Measurements from ENCODE around the gene NDNF. TPM values are rescaled to one million over a fixed set of nuclear protein-coding genes. Genes with fewer than 3 reads are reported as not detected.

The NDNF gene
- total and polyA plus RNA-seq, 2 donors (not counting 3 experiments of a cell fraction or from before 2014, with no cell fraction given): not detected

DNA sequence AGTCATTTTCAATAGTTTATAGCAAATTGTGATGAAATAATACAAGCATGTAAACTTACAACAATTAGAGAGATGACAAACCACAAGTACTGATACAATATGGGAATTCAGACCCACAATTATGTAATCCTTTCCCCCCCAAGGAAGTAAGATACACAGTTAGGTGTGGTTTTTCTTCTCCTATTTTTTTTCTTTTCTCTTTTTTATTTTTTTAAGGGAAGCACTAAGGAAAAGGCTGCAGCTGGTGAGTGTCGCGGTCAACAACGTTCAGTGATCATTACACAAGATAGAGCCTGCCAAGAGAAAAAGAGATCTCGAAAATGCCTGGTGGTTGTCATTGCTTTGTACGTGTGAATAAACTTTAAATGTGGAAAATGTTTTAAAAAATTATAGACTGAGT, 9.8 kb downstream of the NDNF start:
- no peaks in the 10 kb centered on the region for H3K36me3 ChIP-seq (ENCODE audit: control insufficient read depth in 2 of 2, extremely low read depth in 1 of 2, insufficient read depth in 2 of 2, low read length in 2 of 2)
- H3K27me3 ChIP-seq (ENCODE audit: control insufficient read depth in 2 of 2, insufficient read depth in 2 of 2, low read length in 2 of 2): peaks cover 0 to 2% of the 10 kb centered on the region in 2 experiments
- H3K9ac ChIP-seq (replicated peaks; ENCODE audit: extremely low read depth, insufficient read depth, low read length): no peak overlapping the region
- POLR2A ChIA-PET: no interaction called here
- H3K27ac ChIP-seq (ENCODE audit: insufficient read depth, low read depth, low read length): no peak overlapping the region
- no peaks in the 10 kb centered on the region for H3K9me3 ChIP-seq (replicated peaks; ENCODE audit: control insufficient read depth, insufficient read depth, low read length)
- H3K79me2 ChIP-seq (ENCODE audit: control insufficient read depth, insufficient read depth, low read length): no peaks in the 10 kb centered on the region
- no TSS peak for BruUV-seq (replicated peaks)
- H4K20me1 ChIP-seq (replicated peaks; ENCODE audit: control insufficient read depth, extremely low read depth, insufficient read depth, low read length): no peaks in the 10 kb centered on the region
- no peaks in the 10 kb centered on the region for H3K9me1 ChIP-seq (replicated peaks; ENCODE audit: control insufficient read depth, extremely low read depth, insufficient read depth, low read length)
- dilution Hi-C loops (cut with MboI; ENCODE audit: extremely low pct_ligation_motif_present, low sequenced_read_pairs) (no loop called here), intact Hi-C loops (cut with micrococcal nuclease) (no loop called here)
- TF ChIP-seq POLR2A (IDR thresholded peaks at IDR 0.05; ENCODE audit: low read depth, low read length) (no peak), FOS (IDR thresholded peaks at IDR 0.05; ENCODE audit: borderline replicate concordance, insufficient read depth, low read length) (no peak), EZH2 (IDR thresholded peaks at IDR 0.05; ENCODE audit: borderline replicate concordance, low read depth, low read length, severe bottlenecking) (no peak), GATA2 (IDR thresholded peaks at IDR 0.05; ENCODE audit: insufficient read depth, insufficient read length, low read depth, low read length) (no peak), POLR2AphosphoS5 (IDR thresholded peaks at IDR 0.05; ENCODE audit: insufficient read depth, low read depth, low read length) (no peak), MYC (IDR thresholded peaks at IDR 0.05; ENCODE audit: low read depth, low read length) (no peak), MAX (IDR thresholded peaks at IDR 0.05; ENCODE audit: insufficient read depth, insufficient read length) (no peak), JUN (IDR thresholded peaks at IDR 0.05; ENCODE audit: borderline replicate concordance, insufficient read depth, insufficient read length, low read depth) (no peak)
- TF ChIP-seq, protein P1, sequence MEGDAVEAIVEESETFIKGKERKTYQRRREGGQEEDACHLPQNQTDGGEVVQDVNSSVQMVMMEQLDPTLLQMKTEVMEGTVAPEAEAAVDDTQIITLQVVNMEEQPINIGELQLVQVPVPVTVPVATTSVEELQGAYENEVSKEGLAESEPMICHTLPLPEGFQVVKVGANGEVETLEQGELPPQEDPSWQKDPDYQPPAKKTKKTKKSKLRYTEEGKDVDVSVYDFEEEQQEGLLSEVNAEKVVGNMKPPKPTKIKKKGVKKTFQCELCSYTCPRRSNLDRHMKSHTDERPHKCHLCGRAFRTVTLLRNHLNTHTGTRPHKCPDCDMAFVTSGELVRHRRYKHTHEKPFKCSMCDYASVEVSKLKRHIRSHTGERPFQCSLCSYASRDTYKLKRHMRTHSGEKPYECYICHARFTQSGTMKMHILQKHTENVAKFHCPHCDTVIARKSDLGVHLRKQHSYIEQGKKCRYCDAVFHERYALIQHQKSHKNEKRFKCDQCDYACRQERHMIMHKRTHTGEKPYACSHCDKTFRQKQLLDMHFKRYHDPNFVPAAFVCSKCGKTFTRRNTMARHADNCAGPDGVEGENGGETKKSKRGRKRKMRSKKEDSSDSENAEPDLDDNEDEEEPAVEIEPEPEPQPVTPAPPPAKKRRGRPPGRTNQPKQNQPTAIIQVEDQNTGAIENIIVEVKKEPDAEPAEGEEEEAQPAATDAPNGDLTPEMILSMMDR (IDR thresholded peaks at IDR 0.05; ENCODE audit: extremely low read depth in 1 of 2, insufficient read depth in 1 of 2, low read depth in 1 of 2, low read length in 2 of 2): no peak
- CTCF ChIA-PET: no interaction called here
- H3K4me1 ChIP-seq (ENCODE audit: control insufficient read depth, extremely low read depth, insufficient read depth, low read length): no peaks in the 10 kb centered on the region
- no peak for FAIRE-seq
- H2AFZ ChIP-seq (ENCODE audit: low read depth, low read length): no peak overlapping the region
- DNase-seq (ENCODE audit: low read depth, low spot score): no peak
- H3K4me3 ChIP-seq (replicated peaks in 1 of 3; ENCODE audit: insufficient read depth in 1 of 3, low read depth in 1 of 3, low read length in 3 of 3): no peak overlapping the region
- H3K4me2 ChIP-seq (ENCODE audit: insufficient read depth, low read length): no peak overlapping the region
